Myocyte (in vitro differentiated cells): Measurements from ENCODE around the gene KCNK1. TPM values are rescaled to one million over a fixed set of nuclear protein-coding genes. Genes with fewer than 3 reads are reported as not detected.

Experiments used
- DNase-seq: peaks from one replicate; pipeline ENCODE4 v3.0.0-alpha.2; 2012; ENCODE audit warnings: low read depth
- polyA plus RNA-seq: library from polyadenylated mRNA; unstranded; fragments of >200 nt; gene quantifications from one replicate; pipeline ENCODE4 v1.2.1, GENCODE V29; 2012; ENCODE audit warnings: missing spikeins
- total RNA-seq: library from RNA; depleted of rRNA; stranded (reverse); fragments of >200 nt; gene quantifications from 2 replicates; pipeline ENCODE4 v1.2.3, GENCODE V29; 2014

Gene KCNK1
- total RNA-seq = not detected in 2 replicates
- polyA plus RNA-seq = not detected

DNA sequence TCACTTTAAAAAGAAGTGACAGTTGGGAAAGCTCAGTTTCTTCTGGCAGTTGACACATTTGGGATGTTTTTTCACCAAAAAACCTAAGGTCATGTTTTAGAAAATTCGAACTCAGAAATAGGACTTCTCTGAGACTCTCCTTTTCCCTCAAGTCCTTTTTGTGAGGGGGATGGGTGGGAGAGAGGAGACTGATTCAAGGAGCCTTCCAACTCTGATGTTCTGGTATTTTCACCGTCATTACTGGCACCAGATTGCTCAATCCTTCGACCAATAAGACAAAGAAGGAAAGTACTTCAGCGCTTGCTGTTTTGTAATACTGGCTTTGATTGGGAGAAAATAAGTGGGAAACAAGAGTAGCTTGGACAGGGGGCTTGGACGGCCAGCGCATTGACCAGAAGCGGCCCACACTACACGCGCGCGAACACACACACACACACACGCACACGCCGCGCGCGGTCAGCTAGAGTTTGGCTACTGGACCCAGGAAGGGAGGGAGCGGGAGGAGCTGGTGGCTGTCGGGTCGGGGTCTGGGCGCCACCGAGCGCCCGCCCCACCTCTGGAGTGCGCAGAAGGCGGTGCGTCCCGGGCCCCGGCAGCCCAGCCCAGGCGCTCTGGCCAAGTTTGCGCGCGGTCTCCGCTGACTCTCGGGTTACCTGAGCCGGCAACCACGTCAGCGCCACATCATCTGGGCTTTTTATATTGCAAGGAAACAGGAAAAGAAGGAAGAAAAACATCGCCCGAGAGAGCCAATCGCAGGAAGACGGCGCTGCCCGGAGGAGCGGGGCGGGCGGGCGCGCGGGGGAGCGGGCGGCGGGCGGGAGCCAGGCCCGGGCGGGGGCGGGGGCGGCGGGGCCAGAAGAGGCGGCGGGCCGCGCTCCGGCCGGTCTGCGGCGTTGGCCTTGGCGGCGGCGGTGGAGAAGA is at the start of gene KCNK1:
Gene KCNK1 (plus strand): TSS at position 855 of the 921 bp plus-strand sequence. CDS start 66 bp downstream, at position 921.
- no peak for DNase-seq

DNA sequence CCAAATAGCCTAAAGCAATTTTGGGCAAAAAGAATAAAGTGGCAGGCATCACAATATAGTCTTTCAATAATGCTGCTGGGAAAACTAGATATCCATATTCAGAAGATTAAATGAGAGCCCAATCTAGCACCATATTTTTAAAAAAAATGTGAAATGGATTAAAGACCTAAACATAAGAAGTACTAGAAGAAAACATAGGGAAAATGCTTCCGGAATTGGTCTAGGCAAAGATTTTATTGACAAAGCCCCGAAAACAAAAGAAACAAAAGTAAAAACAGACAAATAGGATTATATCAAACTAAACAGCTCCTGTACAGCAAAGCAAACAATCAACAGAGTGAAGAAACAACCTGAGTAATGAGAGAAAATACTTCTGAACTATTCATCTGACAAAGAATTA is 48.6 kb upstream of the KCNK1 start:
- DNase-seq = no peak

DNA sequence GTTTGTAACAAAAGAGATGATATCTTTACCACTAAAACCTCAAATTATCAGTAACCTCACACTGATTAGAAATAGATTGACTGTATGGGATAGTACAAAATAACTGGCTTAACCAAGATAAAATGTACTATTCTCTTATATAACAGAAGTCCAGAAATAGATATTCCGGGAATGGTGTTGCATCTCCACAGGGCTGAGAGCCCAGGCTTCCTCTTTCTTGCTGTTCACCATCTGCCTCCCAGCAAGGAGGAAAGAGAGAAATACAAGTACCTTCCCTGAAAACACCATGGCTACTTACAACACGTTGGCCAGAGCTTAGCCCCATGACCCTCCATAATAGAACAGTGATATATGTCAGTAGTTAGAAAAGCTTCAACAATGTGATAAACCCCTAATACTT is 47.0 kb upstream of the KCNK1 start:
- DNase-seq = no peak

DNA sequence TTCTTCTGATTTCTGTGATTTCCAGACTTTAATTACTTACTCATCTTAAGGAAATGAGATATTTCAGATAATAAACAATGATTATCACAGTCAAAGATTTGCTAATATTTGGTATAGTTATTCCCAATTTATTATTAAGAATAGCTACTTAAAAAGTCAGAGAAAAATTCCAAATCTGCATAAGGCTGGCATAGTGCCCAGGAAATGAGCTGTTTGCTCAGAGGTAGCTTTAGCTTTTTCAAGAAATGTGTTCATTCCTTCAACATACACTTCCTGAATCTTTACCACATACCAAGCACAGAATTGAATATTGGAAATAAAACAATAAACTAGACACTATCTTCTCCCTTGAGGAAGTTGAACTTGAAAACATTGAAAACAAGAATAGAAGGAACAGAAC is 44.3 kb upstream of the KCNK1 start:
- no peak for DNase-seq

DNA sequence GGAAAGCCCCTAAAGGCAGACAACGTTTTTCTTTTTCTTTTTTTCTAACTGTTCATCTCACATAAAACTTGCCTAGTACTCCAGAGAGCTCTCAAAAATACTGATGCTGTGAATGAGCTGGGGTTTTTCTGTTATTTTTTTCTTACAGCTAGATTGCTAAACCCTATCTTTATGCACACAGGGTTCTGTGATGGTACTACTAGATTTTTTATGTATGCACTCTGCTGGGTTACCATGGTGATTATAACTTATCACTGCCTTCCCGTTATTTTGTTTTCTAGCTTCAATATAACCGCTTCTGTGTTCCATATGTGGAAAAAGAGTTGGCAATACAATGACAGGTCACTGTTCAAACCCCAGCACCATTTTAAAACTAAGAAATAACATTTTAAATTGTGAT is 43.7 kb upstream of the KCNK1 start:
- no peak for DNase-seq

DNA sequence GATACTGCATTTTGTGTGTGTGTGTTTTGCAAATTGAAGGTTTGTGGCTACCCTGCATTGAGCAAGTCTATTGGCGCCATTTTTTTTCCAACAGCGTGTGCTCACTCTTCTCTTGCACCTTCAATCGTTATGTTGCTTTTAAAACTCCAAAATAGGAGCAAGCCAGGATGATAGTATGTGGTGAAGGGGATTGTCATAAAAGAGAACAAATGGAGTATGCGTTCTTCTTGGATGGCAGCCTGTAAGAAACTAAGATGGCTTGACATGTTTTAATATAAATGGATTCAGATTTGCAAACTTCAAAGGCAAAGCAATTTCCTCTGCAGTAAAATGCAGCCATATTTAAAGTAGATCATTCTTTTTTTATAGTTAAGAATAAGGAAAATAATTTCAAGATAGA is 43.2 kb upstream of the KCNK1 start:
- no peak for DNase-seq

DNA sequence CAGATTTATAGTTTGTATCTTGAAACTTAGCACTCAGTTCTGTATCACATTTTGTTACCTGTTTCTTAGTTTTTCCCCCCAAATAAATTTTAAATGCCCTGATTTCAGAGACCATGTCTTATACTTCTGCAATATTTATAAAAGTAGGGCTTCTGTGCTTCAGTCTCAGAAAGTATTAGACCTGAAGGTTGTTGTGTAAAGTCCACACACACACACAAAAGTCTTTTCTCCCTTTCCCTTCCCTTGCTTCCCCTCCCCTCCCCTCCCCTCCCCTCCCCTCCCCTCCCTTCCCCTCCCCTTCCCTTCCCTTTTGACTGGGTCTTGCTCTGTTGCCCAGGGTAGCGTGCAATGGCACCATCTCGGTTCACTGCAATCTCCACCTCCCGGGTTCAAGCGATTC is 41.0 kb upstream of the KCNK1 start:
- no peak for DNase-seq

GRCh38 chr1:233575450-233575849 is 38.5 kb upstream of the KCNK1 start:
- no peak for DNase-seq

DNA sequence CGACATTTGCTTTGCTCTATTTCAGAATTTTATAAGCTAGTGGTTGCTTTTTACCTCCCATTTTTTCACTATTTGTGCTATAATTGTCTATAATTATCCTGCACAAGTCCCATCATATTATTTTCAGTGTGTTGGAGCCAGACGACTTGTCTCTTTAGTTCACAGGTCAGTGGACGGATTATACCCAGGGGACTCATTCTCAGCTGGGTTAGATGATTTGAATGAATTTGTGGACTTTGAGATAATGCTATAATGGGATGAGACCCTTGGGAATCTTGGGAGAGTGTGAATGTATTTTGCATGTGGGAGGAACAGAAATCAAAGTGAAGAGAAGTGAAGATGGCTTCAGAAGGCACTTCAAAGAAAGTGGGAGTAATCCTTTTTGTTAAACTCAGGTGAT is 31.5 kb upstream of the KCNK1 start:
- DNase-seq = no peak

DNA sequence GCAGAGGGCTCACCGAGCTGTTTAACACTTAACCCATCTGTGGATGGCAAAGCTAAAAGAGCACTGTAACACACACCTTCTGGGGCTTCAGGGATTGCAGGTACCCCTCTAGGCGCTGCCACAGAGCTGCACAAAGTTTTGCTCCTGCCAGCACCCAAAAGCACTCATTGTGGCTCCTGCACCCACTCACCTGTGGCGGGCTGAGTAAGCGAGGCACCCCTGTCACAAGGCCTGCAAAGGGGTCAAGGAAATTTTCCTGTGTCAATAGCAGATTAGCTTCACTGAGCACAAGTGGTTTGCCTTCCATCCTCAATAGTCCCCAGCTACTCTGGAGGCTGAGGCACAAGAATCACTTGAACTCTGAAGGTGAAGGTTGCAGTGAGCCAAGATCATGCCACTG is 29.5 kb upstream of the KCNK1 start:
- no peak for DNase-seq

DNA sequence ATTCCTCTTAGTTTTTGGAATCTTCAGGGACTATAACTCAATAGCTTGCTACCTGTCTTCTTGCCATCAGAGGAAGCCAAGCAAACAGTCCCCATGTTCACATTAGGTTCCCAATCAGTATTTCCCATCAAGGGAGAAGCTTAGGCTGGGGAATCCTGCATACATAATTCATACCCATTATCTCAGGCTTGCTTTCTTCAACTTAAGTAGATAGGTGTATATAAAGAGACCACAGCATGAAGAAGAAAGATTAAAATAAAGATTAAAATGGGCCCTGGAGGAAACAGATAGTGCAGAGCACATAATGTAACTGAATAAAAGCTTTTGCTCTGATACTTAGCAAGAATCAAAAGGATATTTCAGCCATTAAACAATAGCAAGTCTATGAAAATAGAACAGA is 29.0 kb upstream of the KCNK1 start:
- DNase-seq = no peak

GRCh38 chr1:233586301-233586700 is 27.6 kb upstream of the KCNK1 start:
- DNase-seq = no peak

DNA sequence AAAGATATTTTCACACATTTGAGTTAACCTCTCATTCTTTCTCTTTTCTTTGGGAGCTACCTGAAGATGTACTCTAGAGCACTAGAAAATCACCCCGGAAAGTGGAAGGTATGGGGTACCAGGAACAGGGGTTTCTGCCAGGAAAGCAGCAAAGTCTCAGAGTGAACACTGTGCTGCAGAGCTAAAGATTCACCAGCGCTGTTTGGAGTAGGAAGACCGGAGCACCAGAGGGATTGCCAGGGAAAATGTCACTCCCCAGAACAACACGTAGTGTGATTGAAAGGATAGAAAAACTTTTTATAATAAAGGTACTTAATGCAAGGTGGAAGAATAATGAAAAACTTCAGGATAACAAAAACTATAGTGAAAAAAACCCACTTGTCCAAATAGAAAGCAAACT is 26.7 kb upstream of the KCNK1 start:
- no peak for DNase-seq

DNA sequence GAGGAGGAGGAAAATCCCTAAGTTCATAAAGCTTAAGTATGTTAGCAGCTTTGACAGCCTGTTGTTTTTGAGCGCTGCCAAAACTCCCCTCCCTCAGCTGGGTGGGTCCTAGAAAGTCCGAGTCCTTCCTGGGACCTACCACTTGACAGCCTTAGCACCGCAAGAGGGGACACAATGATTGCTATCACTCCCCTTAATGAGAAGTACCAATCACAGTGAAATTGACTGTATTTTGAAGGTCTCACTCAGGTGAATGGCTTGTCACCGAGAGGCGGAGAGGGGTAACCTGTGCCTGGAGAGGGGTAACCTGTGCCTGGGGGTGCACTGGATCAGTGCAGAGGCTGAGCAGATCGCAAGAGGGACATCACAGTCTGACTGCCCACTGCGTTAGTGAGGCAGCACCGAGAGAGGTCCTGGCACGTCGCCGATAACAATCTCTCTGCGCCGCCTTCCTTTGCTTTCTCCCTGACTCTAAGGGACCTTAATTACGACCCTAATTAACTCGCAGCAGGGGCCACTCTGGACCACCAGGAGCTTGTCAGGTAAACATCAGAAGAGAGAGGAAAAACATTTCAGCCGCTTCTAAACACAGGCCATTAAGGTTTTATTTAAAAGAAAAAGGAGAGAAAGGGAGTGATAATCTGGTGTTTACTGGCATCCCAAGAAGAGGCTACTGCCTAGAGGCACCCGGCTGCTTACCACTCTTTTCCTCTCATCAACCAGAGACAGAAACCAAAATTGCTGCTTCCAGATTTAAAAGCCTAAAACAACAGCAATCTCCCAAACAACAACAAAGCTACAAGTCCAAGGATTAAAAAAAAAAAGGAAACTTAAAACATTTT is 25.7 kb upstream of the KCNK1 start:
- no peak for DNase-seq

DNA sequence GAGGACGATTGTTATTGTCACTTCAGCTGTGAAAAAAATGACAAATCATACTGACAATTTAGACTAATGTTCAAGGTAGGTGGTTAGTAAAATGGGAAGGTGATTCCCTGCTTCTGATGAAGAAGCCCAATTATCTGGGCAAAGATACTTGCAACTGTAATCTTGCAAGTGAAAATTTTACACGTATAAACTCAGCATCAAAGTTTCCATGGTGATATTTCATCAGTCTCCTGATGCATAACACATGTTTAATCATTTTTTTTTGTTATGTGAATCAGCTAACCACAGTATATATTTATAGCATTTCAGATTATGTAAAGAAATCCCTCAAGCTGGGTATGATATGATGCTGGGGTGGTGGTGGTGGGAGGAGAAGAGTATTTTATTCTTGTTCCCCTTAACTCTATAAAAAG is 16.4 kb upstream of the KCNK1 start:
- DNase-seq = no peak

GRCh38 chr1:233598891-233599541 is 14.9 kb upstream of the KCNK1 start:
- DNase-seq = no peak

GRCh38 chr1:233599542-233600073 is 14.3 kb upstream of the KCNK1 start:
- no peak for DNase-seq

DNA sequence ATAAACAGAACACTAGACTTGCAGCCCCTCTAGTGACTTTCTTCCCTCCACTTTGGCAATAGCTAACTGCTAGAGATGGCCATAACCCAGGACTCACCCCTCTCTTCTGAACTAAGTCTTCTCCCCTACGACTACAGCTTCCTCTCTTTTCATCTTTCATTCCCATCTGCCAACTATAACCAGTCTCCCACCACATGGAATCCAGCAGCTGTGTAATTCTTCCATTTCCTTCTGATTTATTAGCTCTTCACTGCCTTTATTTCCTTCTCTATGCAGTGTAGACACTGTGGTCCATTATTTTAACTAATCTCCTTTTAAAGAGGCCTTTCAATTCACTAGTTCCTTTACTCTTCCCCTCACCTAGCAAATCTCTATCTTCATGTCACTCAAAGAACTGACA is 13.4 kb upstream of the KCNK1 start:
- DNase-seq = no peak

DNA sequence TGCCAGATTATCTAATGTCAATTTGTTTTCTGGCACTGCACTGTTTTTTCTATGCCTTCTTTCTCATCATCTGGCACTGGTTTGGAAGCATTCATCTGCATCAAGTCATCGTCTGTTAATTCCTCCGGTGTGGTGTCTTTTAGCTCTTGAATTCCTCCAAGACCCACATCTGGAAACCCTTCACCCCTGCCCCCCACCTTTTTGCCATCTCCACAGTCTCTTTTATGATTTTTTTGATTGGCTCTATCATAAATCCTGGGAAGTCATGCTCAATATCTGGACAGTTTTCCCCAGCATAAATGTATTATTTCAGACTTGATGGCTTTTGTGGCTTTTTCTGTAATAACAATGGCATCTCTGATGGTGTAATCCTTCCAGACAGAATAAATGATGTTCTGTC is 10.4 kb upstream of the KCNK1 start:
- DNase-seq = no peak

- no peak for DNase-seq
These were observed 8.7 kb upstream of the KCNK1 start for GRCh38 chr1:233605205-233605604.

- no peak for DNase-seq
These were observed 7.1 kb upstream of the KCNK1 start for GRCh38 chr1:233606813-233607212.
